Gastroesophageal sphincter (tissue), 3 donors: ENCODE measurements around the gene ETFDH.
"Not testable (repeated sequence)": the region's sequence is repeated elsewhere in the genome, so short reads cannot be mapped to it uniquely, and the experiment has no call there.

ENCODE experiments used
- POLR2A ChIP-seq, 2 donors: fragments of 450-650 bp; IDR thresholded peaks; one replicate each; pipeline ENCODE4 v1.6.1; 2017; ENCODE audit warnings: antibody characterized with exemption in 2 of 2, mild to moderate bottlenecking in 2 of 2, moderate library complexity in 1 of 2
- POLR2AphosphoS5 ChIP-seq: sonication (generic); formaldehyde crosslinking; IDR thresholded peaks from one replicate; pipeline ENCODE4 v1.6.1; 2017; ENCODE audit warnings: antibody characterized with exemption
- TF ChIP-seq, protein P1 (sequence below), 4 experiments: fragments of 200-600 bp in 2 of 4; fragments of 450-650 bp in 2 of 4; sonication (generic) in 1 of 4; IDR thresholded peaks; one replicate each; pipeline ENCODE4 v1.5.1; 2017 to 2019; ENCODE audit warnings: antibody characterized with exemption in 4 of 4, mild to moderate bottlenecking in 2 of 4, moderate library complexity in 2 of 4

DNA sequence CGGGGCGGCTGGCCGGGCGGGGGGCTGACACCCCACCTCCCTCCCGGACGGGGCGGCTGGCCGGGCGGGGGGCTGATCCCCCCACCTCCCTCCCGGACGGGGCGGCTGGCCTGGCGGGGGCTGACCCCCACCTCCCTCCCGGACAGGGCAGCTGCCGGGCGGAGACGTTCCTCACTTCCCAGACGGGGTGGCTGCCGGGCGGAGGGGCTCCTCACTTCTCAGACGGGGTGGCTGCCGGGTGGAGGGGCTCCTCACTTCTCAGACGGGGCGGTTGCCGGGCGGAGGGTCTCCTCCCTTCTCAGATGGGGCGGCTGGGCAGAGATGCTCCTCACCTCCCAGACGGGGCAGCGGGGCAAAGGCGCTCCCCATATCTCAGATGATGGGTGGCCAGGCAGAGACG lies 74.4 kb downstream of the ETFDH start:
- TF ChIP-seq, protein P1, sequence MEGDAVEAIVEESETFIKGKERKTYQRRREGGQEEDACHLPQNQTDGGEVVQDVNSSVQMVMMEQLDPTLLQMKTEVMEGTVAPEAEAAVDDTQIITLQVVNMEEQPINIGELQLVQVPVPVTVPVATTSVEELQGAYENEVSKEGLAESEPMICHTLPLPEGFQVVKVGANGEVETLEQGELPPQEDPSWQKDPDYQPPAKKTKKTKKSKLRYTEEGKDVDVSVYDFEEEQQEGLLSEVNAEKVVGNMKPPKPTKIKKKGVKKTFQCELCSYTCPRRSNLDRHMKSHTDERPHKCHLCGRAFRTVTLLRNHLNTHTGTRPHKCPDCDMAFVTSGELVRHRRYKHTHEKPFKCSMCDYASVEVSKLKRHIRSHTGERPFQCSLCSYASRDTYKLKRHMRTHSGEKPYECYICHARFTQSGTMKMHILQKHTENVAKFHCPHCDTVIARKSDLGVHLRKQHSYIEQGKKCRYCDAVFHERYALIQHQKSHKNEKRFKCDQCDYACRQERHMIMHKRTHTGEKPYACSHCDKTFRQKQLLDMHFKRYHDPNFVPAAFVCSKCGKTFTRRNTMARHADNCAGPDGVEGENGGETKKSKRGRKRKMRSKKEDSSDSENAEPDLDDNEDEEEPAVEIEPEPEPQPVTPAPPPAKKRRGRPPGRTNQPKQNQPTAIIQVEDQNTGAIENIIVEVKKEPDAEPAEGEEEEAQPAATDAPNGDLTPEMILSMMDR (IDR thresholded peaks at IDR 0.05) = not testable (repeated sequence)
- TF ChIP-seq POLR2A (IDR thresholded peaks at IDR 0.05); POLR2AphosphoS5: not testable (repeated sequence)
